ENCODE results near the gene CCDC157.

The CCDC157 gene

GRCh38 chr22:30413001-30413400, 56.2 kb downstream of the CCDC157 start:
- no peak for DNase-seq (ENCODE audit: low read depth in 2 of 2)

GRCh38 chr22:30413745-30414524, 57.1 kb downstream of the CCDC157 start:
- no peak for DNase-seq (ENCODE audit: low read depth in 2 of 2)

- no peak for DNase-seq (ENCODE audit: low read depth in 2 of 2)
Measured at GRCh38 chr22:30414525-30415047, 57.8 kb downstream of the CCDC157 start.

GRCh38 chr22:30416403-30416802, 59.6 kb downstream of the CCDC157 start:
- DNase-seq (ENCODE audit: low read depth in 2 of 2), result no peak

GRCh38 chr22:30416837-30417236, 60.0 kb downstream of the CCDC157 start:
- DNase-seq (ENCODE audit: low read depth in 2 of 2), result no peak

- no peak for DNase-seq (ENCODE audit: low read depth in 2 of 2)
Measured at GRCh38 chr22:30420347-30421125, 63.7 kb downstream of the CCDC157 start.

- DNase-seq (ENCODE audit: low read depth in 2 of 2), result no peak
Measured at GRCh38 chr22:30421695-30422480, 65.1 kb downstream of the CCDC157 start.

- peak; percentile 18 to 30 for DNase-seq (ENCODE audit: low read depth in 2 of 2)
Measured at GRCh38 chr22:30422481-30423300, 65.9 kb downstream of the CCDC157 start.

GRCh38 chr22:30423301-30423958, 66.6 kb downstream of the CCDC157 start:
- peak; percentile 40 to 47 for DNase-seq (ENCODE audit: low read depth in 2 of 2)

GRCh38 chr22:30423959-30424533, 67.2 kb downstream of the CCDC157 start:
- DNase-seq (ENCODE audit: low read depth in 2 of 2), result peak; percentile 96

GRCh38 chr22:30424534-30425326, 67.9 kb downstream of the CCDC157 start:
- DNase-seq (ENCODE audit: low read depth in 2 of 2), result peak in 1 of 2 donors; percentile 16

- no peak for DNase-seq (ENCODE audit: low read depth in 2 of 2)
Measured at GRCh38 chr22:30425327-30425615, 68.5 kb downstream of the CCDC157 start.

- peak in 1 of 2 donors; percentile 33 for DNase-seq (ENCODE audit: low read depth in 2 of 2)
Measured at GRCh38 chr22:30425616-30426387, 69.0 kb downstream of the CCDC157 start, which contains the start of gene MTFP1. Gene MTFP1, plus strand, starts transcription at chr22:30425768. Its CDS starts 112 bp downstream, at chr22:30425880.

All from activated CD4-positive, alpha-beta T cell treated with anti-CD3 and anti-CD28 coated beads for 24 hours (primary cell).